Brain pericyte (primary cell): ENCODE results near the gene PIK3R4.
A peak's percentile ranks its signal among the peaks of the same experiment; 100 is the strongest.

Experiments
- DNase-seq: peaks from one replicate; pipeline ENCODE4 v3.0.0-alpha.2; 2012; ENCODE audit warnings: low read depth, low spot score

The PIK3R4 gene

DNA sequence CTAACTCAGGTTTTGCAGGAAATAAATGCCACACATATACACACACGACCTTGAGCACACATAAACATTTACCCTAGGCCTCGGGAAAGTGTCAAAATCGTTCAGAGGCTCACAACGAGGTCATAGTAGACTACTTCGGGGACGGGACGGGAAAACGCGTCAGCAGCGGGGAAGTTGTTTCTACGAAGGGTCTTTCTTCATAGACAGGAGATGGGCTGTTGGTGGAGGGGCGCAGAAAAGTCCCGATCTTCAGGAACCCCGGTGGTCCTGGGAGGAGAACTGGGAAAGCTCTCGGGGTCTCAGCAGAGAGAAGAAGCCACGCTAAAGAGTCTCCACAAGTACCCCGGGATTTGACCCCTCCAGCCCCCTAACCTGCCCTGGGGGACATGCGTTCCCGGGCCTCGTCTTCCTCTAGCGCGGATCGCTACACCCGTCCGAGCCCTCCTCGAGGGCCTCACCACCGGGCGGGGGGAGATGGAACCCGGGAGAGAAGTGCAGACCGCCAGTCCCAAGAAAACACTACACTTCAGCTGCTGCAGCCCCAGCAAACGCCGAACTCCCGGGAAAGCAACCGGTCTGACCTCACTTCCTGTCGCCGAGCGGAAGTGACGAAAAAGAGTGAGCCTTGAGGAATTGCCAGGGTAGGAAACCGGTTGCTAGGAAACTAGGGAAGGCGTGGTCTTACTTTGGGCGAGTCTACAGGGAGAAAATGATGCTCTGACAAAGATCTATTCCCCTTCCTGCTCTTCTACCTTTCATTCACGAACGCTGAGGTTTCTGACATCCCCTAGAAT, at the start of gene PIK3R4:
TSS of gene PIK3R4 (minus strand) at position 584 of the 794 bp plus-strand sequence. CDS start 1,611 bp downstream, outside the sequence.
- peak; percentile 90 for DNase-seq

DNA sequence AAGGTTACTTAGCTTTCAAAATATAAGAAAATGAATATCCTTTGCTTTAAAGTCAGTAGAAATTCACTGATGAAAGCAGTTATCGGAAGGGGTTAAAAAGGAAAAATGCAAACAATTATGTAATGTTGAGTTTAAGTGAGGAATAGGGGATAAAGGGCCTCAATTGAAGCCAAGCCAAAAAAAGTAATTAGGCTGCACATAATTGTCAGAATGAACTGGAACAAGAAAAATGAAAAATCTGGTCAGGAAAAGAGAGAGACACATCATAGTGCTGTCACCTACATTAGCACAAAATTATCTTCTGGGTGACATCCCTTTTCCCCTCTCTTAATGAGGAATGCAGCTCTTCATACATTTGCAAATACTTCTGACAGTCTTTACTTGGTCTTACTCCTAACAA, 48.8 kb upstream of the PIK3R4 start:
- no peak for DNase-seq

DNA sequence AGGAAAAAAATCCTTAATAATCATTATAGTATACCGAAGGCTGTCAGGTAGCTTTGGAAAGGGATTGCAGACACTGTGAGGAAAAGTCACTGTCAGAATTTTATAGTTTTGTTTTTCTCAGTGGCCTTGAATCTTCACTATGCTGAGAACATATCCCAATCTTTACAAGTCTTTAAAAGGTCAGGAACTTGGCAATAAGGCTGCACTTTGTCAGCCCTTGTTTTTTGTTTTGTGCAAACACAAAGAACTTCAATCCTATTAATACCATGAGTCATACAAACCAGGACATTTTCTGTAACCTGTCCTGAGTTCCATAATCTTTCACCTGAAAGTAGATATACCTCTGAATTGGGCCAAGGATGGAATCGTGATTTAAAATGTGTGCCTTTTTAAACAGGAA, 45.6 kb upstream of the PIK3R4 start:
- DNase-seq = no peak

DNA sequence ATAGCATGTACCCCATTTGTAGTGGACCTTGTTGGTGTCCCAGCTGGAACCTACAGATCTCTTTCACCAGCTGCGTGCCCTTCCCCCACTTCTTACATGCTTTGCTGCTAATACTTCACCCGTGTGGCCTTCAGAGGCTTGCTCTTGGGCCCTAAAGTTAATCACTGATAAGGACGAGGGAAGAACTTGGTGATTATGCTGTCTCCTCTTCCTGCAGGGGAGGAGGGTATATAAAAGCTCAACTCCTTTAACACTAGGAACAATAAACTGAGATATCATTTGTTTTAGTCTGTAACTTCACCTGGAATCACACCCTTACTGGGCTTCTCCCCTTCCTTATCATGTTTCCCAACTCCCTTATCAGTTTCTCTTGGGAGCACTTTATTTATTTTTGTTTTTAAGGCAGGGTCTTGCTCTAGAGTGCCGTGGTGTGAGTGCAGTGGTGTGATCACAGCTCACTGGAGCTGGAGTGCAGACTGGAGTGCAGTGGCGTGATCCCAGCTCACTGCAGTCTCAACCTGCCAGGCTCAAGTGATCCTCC, 43.2 kb upstream of the PIK3R4 start:
- DNase-seq = no peak

DNA sequence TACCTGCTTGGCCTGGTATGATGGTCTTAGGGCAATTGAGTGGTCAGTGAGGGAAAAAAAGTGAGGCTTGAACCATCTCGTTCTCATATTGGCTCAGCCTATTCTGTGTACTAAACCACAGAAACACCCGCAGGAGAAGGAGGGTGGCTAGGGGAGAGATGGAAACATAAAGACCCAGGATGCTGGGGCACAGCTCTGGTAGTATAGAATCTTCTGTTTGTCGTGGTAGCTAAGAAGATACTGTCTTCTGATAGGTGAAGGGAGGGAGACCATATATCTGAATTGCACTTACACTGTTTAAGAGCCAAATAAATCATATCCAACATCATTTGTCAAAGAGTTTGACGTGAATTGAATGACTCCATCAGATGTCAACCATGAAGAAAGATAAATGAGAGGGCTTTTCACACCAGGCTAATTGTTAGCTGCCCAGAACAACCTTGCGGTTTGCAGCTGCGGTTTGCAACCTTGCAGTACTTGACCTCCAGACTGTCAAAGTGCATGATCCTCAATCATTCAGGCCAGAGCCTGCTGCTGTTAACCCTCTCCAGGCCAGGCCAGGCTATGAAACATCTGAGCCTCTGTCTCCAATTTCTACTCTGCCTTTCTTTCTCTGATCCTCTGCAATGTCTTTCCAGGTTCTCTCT, 40.9 kb upstream of the PIK3R4 start:
- no peak for DNase-seq

DNA sequence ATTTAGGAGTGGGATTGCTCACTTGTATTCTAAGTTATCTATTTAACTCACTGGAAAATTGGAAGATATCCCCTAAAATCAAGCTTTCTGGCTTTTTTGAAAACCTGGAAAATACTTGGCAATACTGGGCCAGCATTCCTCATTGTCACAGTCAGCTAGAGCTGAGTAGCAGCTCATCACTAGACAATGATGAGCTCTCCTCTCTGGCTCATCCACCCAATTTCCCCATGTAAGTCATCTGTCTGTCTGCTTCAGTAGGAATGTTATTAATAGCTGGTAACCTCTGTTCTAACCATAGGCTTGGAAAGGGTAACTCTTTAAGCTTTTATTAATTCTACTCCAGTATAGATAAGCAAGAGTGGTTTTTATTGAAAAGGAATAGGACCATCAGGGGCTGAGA, 39.7 kb upstream of the PIK3R4 start:
- no peak for DNase-seq

DNA sequence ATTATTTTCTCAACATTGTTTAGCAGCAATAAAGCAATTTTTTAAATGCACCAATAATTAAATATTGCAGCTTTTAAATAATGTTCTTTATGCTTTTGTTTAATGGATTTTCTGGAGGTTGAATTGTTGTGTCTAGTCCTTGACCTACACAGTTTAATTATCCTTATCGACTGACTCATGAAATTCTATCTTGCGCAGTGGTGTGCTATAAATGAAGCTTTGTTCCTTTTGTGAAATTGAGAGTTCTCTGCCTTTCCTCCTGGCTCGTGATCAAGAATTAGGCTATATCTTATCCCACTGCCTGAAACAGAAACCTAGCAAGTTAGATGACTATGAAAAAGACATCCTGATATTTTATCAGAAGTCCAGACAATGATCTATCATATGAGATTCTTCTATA, 37.0 kb upstream of the PIK3R4 start:
- DNase-seq = no peak

DNA sequence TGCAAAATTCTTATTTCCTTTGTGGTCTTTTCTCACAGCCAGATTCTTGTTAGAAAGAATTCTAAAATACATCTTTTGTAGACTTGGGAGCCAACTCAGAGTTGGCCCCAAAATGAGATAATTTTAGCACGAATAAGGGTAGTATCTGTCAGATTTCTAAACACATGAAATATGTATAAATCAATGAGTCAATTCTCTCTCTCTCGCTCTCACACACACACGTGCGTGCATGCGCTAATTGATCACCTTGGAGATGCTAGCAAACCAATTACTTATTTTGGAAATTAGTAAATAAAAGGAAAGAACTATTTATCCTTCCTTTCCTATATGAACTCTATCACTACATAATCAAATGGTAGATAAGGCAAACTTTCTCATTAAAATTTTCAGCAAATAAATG, 32.9 kb upstream of the PIK3R4 start:
- DNase-seq = no peak

DNA sequence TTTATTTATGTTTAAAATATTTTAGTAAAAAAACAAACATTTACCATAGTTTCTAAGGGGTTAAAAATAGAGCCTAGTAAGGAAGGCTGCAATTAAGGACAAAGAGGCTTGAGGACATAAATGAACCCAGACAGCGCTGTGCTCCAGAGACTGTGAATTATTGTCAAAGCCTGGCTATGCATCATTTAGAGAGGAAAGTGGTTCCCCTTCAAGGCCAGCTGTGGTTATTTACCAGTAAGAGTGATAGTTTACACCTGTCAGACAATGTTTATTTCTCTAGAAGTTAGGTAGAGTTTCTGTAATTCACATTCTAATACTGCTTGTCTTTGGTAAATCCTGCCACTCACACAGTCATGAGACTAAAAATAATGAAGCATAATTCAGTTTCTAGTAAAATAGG, 32.4 kb upstream of the PIK3R4 start:
- no peak for DNase-seq

DNA sequence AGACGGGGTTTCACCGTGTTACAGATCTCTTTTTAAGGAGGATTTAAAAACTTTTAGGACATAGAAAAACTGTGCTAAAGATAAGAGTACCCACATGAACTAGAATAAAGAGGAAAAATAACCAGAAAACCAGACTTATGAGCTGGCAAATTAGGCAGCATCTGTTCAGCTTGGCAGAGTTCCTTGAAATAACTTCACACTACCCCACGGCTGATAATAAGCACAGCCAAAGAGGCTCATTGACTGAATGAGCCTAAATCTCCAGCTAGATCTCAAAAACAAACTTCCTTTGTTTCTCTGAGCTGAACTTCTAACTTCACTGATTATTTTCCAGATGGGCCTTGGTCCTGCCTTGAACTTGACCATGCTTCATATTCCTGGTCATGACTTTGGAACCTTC, 26.7 kb upstream of the PIK3R4 start:
- no peak for DNase-seq

DNA sequence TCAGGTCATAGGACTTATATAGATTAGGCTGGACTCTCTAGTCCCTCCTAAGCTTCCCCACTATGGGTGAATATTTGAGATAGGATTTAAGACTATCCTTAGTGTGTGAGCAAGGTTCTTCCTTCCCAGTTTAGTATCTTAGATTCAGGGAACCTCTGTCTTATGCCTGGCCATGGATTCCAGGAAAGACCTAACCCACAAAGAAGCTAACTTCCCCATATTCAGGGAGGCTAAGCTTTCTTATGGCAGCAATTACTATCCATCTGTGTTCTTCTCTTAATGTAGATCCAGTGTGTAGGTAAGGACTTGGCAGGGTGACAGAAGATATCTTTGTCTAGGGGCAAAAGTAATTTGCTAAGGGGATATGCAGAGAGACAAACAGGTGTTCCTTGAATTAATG, 25.5 kb upstream of the PIK3R4 start:
- DNase-seq = no peak

DNA sequence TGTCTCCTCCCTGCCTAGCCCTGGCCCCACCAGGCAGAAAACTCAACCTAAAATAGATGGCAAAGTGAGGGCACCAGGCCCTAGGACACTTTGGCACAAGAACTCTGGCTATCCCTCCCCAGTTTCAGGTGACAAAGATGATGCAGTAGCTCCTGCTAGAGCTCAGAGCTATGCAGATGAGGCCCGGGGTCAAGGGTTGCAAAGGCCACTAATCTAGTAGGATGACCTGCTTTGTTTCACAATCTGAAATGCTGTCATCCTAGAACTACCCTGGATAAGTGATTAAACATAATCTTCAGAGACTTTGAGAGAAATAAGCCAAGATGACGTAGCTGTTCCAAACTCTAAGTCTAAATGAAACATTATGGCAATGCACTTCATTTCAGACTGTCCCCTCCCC, 24.0 kb upstream of the PIK3R4 start:
- DNase-seq = no peak

DNA sequence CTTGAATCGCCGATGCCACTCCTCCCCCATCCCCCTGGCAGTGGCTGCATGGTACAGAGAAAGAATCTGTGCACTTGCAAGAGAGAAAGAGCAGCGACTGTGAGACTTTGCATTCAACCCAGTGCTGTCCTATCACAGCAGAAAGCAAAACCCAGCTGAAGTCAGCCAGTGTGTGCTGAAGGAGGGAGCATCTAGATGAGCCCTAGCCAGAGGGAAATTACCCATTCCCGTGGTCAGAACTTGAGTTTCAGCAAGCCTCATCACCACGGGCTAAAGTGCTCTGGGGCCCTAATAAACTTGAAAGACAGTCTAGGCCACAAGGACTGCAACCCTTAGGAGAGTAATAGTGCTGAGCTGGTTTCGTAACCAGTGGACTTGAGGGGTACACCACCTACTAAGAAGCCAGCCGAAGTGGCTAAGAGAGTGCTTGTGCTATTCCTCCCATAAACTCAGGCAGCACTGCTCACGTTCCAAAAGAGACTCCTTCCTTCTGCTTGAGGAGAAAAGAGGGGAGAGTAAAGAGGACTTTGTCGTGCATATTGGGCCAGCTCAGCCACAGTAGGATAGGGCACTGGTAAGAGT, 15.2 kb upstream of the PIK3R4 start:
- no peak for DNase-seq

DNA sequence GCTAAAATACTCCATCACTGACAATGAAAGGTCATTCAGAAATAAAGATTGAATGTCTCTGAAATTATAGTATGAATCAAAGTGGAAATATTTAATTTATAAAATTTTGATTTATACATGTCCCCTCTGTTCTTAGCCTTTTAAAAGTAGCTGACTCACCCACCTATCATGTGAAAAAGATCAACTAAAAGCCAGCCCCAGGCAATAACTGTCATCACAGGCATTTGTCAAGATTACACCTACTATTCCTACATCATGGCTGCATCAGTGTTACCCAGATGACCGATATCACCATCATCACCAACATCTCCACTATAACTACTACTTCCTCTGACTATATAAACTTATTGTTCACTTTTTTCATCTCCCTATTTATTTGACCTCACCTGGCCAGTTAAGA, 14.3 kb upstream of the PIK3R4 start:
- no peak for DNase-seq

DNA sequence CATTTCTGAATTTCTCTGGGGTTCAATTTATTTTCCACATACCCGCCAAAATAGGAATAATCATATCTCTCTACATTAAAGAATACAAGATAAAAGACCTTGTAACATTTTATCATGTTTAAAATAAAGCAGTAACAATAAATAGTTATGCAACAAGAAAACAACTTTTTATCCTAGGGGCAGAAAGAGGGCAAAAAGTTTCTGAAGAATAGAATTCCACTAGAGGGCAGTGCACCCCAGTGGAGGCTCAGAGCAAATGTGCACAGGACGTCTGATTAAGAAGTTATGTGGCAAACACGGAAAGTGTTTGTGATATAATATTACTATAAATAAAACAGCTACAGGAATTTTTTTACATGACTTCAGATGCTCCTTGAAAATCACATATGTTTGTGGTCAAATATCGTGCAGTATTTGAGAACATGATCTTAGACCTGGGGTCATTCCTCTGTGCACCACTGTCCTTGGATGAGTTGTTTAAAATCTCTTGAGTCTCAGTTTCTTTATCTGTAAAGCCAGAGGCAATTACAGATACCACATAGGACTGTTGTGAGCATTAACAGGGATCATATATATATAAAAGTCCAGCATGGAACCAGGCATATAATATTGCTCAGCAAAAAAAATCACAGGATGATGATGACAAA, 13.2 kb upstream of the PIK3R4 start:
- no peak for DNase-seq

DNA sequence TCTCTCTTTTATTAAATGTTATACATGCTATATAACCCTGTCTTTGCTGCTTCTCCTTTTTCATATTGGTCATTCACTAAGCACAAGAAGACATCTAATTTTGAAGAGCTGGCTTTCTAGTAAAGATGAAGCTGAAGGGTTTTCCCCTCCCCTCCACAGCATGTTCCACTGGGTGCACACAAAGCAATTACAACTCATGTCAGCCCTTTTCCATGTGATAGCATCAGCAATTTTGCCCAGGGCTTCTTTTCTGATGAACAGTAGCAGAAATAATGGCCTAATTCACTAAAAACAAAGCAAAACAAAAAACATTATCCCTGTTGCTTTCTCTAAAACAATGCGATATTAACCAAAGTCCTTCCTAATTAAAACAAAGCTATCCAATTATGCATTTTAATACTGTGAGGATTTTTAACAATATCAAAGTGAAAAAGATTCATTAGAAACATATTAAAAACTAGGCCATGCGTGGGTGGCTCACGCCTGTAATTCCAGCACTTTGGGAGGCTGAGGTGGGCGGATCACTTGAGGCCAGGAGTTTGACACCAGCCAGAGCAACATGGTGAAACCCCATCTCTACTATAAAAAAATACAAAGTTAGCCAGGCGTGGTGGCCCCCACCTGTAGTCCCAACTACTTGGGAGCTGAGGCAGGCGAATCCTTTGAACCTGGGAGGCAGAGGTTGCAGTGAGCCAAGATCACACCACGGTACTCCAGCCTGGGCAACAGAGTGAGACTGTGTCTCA, 12.2 kb upstream of the PIK3R4 start:
- DNase-seq = no peak

DNA sequence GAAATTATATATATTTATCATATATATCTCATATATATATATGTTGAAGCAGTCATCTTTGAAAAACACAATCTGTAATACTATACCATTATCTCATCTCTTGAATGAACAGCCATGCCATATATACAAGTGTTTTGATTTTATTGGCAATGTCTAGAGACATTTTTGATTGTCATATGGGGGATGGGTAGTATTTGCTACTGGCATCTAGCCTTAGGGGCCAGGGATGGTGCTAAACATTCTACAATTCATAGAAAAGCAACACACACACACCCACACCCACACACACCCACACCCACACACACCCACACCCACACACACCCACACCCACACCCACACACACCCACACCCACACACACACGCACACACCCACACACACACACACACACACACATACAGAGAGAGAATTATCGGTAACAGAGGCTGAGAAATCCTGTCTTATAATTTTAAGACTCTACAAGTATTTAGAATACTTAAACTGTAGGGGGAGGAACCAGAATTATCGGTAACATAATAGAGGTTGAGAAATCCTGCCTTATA, 11.1 kb upstream of the PIK3R4 start:
- DNase-seq = no peak

DNA sequence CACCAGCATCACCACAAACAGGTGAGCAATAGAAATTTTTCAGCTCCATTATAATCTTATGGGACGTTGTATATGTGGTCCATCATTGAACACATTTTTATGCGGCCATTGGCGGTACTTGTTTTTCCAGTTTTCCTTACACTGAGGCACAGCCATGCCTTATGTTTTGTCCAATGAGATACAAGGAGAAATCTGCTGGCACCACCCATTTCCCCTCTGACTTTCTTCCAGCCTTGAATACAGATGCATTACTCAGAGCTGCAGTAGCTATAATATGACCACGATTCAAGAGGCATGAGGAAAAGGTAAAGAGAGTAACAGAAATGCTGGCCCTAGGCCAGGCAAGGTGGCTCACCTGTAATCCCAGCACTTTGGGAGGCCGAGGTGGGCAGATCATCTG, 9.0 kb upstream of the PIK3R4 start:
- no peak for DNase-seq

DNA sequence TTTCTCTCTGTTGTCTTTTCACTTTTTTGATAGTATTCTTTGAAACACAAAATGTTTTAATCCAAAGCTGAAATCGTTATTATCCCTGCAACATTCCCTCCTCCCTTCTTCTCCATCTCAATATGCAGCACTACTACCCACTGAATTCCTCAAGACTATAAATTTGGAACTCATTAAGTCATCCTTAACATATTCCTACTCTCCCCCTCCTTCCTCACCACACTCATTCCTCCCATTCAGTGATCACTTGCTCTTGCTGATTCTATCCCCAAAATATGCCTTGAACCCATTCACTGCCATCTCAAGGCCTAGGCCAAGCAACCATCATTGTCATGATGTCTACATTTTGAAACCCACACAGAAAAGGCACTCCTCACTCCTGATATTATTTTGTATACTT, 2.4 kb upstream of the PIK3R4 start:
- no peak for DNase-seq

DNA sequence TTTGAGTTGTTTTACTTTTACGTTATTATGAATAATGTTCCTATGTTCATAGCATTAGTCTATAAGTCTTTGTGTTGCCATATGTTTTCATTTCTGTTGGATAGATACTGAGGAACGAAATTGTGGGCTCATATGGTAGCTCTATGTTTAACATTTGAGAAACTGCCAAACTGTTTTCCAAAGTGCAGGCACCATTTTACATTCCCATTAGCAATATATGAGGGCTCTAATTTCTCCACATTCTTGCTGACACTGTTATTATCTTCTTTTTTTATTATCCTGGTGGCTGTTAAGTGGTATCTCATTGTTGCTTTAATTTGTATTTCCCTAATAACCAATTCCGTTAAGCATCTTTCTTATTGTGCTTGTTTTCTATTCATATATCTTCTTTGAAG, 1.8 kb upstream of the PIK3R4 start:
- no peak for DNase-seq

DNA sequence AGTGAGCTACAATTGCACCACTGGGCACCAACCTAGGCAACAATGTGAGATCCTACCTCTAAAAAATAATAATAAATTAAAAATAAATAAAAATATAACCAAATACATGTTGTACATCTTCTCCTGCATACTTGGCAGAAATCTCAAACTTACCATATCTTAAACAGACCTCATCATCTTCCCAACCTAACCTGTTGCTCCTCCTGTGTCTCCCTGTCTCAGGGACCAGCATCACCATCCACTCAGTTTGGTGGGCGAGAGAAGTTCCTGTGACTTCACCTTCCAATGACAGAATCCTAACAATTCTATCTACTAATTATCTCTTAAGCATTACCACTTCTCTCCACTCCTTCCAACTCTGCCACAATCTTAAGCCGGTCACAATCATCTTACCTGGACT, 3.3 kb downstream of the PIK3R4 start:
- DNase-seq = no peak
